NCI-H446 (cell line): ENCODE measurements around the gene SRMS.
"Not testable (repeated sequence)": the region's sequence is repeated elsewhere in the genome, so short reads cannot be mapped to it uniquely, and the experiment has no call there.

Experiments used
- DNase-seq, 2 experiments: peaks; one replicate each; lab custom pipeline; 2025; lab: John Stamatoyannopoulos, UW

Gene SRMS

DNA sequence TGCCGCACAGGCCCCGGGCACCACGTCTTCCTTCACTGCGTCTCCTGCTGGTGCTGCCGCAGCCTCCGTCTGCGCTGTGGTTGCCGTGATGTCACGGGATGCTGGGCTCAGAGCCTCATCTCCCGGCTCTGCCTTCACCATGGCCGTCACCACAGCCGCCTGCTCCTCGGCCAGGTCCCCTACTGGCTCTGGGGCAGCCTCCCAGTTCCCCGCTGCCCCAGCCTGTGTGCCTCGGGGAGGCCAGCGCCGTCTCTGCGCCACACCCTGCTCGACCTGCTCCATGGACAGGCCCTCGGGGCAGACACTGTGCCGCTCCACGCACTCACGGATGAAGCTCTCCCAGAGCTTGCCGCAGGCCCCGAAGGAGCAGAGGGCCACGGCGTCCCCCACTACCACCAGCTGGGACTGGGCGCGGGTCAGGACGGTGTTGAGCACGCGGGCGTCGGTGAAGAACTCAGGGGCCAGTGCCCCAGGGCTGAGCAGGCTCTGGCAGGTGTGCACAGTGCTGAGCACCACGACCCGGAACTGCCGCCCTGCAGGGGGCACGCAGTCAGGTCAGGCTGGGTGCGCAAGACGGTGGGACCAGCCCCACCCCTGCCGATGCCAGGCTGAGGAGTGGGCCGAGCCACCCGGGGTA, 18.3 kb upstream of the SRMS start:
- DNase-seq, result no peak

DNA sequence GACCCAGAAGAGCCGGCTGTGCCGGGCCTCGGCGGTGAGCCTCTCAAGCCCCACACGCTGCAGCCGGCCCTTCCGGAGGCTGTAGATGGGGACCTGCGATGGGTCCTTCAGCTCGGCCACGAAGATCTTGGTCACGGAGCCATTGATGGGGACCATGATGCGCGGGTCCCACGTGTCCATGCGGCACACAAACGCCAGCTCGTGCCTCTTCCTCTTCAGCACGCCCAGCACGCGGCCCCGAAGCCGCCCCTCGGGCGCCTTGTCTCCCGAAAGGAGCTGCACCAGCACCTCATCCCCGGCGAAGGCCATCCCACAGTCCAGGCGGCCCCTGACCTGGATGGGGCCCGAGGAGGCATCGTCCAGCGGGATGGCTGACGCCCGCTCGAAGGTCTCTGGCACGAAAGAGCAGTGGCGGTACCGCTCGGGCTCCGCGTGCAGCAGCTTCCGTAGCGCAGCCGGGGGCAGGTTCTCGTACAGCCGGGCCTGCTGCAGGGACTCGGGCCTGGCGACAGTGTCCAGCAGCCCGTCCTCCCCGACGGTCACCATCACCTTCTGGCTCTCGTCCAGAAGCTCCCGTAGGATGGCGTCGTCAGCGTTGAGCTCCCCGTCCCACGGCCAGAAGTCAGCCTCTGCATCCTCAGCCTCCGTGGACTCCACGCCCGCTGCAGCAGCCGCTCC, 17.6 kb upstream of the SRMS start:
- DNase-seq, result no peak

DNA sequence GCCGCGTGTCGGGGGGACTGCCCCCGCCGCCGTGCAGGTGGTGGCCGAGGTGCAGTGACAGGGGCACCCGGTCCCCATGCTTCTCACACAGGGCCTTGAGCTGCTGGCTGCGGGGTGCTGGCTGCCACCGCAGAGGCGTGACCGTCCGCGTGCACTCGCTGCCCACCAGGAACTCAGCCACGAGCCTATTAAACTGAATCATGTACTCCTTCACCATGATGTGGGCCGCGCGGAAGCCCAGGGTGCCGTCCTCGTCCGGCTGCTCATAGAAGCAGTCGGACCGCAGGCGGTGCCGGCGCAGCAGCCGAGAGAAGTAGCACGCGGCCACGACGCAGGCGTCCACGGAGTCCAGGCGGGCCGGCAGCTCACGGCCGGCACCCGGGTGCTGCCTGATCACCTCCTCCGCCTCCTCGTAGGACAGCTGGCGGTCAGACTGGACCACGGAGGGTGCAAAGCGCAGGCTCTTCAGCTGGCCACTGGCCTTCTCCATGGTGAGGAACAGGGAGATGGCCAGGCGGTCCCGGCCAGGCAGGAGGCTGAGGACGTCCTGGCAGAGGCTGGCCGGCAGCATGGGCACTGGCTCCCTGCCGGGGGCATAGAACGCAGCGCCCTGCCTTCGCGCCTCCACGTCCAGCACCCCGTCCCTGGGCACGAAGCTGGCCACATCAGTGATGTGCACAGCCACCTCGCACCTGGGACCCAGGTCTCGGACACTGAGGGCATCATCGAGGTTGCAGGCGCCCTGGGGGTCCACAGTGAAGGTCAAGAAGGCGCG, 16.7 kb upstream of the SRMS start:
- no peak for DNase-seq

DNA sequence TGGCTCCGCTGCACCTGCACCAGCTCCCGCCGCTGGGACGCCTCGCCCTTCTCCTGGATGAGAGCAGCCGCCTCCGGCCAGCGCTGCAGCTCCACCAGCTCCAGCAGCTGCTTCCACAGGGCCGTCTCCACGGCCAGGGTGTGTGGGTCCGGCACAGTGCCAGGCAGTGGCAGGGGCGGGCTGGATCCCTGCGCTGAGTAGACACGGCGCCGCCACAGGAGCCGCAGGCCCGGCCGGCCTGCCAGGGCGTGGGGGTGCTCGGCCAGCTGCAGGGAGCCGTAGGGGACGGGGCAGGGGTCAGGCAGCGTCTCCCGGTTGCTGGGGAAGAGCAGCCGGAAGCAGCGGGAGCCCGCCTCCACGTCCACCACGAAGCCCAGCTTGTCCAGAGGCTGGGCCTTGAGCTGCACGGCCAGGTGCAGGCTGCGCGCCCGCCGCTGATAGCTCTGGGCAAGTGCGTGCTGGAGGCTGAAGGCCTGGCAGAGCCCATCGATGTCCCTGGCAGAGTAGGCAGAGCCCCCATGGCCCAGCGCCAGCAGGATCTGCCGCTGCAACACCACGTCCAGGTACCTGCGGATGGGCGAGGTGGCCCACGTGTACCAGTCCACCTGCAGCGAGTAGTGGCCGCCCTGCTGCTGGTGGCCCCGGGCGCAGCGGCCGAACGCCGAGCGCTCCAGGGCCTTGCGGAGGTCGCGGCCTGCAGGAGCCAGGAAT, 15.8 kb upstream of the SRMS start:
- DNase-seq, result no peak

DNA sequence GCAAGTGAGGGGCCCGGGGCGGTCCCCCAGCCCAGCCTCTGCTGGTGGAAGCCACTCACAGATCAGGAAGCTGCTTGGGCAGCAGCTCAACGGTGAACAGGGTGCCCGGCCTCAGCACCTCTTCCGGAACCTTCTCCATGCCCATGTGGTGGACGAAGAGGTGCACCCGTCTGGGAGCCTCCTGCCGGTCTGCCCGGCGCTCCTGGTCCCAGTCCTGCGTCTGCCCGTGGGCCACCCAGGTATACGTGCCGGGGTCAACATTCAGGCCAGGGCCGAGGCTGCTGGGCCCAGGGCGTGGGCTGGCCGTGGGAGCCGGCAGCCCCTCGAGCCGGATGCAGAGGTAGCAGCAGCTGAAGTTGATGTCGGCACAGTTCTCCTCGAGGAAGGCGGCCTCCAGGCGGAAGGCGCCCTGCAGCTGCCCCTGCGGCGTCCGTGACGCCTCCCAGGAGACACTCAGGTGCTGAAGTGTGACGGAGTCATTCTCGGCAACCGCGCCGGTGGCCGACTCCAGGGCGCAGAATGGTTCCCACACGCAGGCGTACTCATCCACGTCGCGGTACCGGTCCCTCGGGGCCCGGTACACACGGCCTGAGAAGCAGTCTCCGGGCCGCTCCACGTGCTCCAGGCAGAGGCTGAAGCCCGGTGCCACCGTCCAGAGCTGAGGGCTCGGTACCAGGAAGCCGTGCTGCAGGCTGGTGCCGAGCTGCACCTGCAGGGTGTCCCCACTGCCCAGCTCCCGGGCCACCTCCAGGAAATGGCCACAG, 15.1 kb upstream of the SRMS start:
- DNase-seq, result no peak

DNA sequence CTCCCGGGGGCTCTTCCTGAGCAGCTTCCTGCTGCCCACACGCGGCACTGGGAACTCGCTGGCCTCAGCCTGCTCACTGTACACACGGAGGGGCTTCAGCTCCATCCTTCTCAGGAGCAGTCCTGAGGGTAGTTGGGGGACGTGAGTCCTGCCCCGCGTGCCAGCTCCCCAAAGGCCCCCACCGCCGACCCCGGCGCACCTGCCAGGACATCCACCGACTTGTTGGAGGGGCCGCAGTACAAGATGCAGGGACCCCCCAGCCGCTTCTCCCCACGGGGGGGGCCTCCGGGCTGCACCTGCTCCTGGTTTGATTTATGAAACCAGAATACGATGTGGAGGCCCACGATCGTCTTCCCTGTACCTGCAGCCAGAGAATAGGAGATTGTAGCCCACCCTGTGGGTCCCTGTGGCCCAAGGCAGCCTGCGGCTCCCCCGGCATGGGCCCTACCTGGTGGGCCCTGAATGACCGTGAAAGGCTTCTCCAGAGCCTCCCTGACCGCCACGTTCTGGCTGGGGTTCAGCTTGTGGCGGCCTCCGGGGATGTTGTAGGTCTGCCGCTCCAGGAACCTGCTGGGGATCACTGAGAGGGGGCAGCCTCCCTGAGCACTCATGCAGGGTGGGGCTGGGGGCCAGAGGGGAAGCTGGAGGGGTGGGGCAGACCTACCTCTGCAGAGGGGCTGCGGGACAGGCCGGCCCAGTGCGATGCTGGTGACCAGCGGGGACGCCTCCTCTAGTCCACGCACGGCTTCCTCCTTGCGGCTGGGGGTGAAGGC, 14.3 kb upstream of the SRMS start:
- no peak for DNase-seq

DNA sequence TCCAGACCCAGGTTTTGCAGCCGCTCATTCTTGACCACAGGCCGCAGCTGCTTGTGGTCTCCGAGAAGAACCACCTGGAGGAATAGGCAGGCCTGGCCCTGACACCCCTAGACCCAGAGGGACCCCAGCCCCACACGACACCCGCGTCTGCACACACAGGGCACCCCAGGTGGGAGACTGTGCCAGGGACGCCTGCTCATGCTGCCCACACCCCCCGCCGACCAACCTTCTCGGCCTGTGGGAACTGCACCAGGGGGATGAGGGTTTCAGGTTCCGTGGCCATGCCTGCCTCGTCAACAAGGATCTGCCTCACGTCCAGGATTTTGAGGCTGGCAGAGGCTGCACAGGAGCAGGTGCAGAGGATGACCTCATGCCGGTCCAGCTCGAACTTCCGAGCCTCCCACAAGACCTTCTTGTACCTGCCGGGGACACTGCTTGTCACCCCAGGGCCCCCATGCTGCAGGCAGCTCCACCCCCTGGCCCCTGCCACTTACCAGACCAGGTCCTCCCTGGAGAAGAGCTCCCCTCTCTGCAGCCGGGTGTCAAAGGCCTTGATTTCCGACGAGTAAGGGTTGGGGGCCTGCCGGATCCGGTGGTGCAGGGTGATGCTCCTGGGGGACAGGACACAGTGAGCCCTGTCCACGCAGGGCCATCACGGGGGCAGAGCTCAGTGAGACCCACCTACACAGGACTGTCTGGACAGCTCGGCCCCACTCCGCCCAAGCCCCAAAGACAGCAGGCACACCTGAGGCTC, 13.5 kb upstream of the SRMS start:
- no peak for DNase-seq

DNA sequence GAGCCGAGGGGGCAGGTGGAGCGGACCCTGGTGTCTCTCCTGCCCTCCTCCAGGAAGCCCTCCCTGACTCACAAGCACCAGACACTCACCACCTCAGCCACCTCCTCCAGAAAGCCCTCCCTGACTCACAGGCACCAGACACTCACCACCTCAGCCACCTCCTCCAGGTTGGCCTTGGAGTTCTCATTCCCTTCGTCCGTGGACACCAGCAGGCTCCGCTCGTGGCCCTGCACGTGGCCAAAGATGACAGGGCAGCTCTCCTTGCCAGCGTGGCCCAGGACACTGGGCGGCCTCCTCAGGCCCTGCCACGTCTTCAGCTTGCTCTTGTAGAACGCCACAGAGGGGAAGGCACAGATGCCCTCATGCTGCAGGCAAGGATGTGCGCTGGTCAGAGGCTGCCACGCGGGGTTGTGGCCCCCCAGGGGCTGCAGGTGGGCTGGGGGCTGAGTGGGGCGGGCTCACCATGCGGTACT, 12.8 kb upstream of the SRMS start:
- no peak for DNase-seq

DNA sequence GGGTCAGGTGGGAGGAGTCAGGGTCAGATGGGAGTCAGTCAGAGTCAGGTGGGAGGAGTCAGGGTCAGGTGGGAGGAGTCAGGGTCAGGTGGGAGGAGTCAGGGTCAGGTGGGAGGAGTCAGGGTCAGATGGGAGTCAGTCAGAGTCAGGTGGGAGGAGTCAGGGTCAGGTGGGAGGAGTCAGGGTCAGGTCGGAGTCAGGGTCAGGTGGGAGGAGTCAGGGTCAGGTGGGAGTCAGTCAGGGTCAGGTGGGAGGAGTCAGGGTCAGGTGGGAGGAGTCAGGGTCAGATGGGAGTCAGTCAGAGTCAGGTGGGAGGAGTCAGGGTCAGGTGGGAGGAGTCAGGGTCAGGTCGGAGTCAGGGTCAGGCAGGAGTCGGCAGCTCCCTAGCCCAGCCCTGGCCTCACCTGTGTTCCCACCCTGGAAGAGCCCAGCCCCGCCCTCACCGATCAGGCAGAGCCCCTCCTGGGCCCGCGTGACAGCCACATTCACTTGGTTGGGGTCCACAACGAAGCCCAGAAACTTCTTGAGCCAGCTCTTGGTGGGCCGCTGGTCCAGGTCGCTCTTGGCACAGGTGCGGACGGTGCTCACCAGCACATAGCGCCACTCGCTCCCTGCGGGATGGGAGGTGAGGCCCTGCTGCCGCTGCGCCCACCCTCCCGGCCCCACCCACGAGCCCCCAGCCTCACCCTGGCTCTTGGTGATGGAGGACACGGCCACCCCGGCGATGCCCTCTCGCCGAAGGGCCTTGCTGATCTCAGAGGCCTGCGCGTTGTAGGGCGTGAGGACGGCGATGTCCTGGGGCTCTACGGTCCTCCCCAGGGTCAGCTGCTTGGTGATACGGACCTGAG, 12.2 kb upstream of the SRMS start:
- DNase-seq, result not testable (repeated sequence)

DNA sequence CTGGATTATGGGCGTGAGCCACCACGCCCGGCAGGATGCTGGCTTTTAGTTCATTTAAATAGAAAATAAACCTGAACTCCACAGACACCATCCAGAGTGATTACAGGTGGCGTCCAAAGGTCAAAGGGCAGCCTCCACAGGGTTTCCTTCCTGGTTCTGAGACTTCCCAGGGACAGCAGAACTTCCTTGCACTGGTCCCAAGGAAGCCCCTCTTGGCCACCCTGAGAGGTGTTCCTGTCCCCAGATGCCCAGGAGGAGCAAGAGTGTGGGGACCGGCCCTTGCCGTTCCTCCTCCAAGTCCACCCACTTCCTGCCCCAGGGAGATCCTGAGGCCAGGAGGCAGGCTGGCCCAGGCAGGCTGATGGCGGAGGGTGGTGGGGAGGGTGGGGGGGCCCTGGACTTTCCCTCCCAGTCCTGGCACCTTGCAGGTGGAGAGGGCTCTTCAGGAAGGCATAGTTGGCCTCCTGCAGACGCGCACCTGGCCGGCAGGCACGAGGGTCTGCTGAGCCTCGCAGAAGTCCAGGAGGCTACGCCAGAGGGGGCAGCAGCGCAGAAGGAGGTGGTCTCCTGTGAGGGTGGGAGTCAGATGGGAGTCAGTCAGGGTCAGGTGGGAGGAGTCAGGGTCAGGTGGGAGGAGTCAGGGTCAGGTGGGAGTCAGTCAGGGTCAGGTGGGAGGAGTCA, 11.4 kb upstream of the SRMS start:
- DNase-seq, result no peak

DNA sequence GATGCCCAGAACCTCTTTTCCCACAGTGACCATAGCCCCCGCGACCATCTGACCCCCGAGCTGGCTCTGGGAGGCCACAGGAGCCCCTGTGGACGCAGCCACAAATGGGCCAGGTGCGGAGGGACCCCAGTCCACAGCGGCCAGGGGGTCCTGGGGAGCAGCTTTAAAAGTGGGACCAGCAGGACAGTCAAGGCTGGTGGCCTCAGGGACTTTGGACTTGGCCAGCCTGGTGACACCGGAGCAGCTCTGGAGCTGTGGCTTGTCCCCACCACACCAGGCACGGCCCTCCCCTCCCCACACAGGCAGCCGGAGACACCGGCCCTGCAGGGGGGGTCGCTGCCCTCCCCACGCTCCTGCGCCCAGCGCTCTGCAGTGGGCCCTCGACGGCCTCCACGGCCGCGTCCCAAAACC, 9.9 kb upstream of the SRMS start:
- DNase-seq, result no peak

DNA sequence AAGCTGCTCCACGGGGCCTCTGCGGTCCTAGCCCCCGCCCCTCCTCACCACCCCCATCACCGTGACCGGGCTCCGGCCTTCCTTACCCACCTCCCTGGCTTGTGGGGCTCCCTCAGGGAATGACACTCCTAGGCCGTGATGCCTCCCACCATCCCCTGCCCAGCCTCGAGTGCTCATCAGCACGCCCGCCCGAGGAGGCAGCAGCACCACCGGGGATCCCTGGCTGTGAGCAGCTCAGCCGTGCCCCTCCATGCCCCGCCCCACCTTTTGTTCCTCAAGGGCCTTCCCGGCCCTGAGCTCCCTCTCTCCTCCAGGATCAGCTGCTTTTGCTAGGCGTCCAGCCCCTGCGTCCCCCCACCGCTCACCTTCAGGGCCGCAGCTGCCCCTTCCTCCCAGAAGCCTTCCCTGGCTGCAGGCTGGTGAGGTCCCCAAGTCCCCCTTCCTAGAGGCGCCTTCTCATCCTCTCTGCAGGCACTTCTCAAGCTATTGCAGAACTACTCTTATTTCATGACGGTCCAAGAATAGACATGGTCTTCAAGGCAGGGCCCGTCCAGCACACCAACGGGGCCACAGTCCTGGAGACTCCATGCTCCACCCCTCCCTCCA, 9.4 kb upstream of the SRMS start:
- DNase-seq, result no peak

DNA sequence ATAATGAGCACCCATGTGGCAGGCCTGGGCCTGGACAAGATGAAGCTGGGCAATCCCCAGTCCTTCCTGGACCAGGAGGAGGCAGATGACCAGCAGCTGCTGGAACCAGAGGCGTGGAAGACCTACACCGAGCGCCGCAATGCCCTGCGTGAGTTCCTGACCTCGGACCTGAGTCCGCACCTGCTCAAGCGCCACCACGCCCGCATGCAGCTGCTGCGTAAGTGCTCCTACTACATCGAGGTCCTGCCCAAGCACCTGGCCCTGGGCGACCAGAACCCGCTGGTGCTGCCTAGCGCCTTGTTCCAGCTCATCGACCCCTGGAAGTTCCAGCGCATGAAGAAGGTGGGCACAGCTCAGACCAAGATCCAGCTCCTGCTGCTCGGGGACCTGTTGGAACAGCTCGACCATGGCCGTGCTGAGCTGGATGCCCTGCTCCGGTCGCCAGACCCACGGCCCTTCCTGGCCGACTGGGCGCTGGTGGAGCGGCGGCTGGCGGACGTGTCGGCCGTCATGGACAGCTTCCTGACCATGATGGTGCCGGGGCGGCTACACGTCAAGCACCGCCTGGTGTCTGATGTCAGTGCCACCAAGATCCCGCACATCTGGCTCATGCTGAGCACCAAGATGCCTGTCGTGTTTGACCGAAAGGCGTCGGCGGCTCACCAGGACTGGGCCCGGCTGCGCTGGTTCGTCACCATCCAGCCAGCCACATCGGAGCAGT, 8.3 kb upstream of the SRMS start:
- DNase-seq, result no peak

DNA sequence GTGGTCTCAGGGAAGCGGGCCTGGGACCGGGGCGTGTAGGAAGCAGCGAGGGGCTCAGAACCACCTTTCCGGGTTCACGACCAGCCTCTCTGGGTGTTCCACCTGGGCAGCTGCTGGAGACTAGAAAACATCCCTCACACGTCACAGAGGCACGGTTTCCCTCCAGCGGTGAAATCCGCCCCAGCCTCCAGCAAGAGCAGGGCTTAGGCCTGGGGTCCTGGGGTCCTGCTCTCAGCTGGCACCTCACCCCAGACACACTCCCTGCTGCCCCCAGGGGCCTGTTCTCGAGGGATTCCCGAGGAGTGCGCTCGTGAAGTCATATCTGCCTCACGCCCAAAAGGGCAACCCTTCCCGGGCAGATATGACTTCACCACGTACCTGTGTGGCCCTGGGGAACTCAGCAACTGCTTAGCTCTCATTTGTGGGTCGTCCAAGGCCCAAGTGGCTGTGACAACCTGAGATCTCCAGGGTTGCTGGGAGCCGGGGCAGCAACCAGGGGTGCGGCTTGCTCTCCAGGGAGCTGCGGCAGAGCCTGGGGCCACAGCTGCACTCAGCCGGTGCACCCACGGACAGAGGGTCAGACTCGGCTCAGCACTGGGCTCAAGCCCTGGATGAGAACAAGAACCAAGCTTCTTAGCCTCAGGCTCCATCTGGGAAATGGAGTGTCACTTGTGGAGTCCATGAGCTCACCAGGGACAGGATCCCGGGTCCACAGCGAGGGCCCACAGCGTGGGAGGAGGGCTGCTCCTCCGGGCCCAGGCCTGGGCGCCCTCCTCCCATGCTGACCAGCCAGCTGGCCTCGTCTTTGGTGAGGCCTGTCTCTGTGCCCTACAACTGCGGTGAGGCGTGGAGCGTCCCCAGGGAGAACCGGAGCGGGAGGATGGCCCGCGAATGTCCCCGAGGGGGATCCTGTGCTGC, 7.1 kb upstream of the SRMS start:
- DNase-seq, result no peak

DNA sequence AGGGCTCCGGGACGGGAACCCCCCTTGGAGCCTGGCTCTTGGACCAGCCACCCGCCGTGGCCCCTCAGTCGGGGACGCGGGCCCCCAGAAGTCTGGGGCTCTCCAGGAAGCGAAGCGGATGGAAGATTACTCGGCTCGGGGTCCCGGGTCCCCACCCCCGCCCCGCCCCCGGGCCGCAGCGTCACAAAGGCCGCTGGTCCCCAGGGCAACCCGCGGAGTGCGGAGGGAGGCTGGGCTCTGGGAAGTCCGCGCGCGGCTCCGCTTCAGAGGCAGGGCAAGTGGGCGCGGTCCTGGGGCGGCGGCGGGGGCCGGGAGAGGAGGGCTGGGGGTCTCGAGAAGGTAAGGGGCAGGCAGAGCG, 6.4 kb upstream of the SRMS start, which contains the start of gene FNDC11:
TSS of gene FNDC11 (plus strand) at position 227 of the 358 bp plus-strand sequence. CDS start 1,505 bp downstream, outside the sequence.
- no peak for DNase-seq

DNA sequence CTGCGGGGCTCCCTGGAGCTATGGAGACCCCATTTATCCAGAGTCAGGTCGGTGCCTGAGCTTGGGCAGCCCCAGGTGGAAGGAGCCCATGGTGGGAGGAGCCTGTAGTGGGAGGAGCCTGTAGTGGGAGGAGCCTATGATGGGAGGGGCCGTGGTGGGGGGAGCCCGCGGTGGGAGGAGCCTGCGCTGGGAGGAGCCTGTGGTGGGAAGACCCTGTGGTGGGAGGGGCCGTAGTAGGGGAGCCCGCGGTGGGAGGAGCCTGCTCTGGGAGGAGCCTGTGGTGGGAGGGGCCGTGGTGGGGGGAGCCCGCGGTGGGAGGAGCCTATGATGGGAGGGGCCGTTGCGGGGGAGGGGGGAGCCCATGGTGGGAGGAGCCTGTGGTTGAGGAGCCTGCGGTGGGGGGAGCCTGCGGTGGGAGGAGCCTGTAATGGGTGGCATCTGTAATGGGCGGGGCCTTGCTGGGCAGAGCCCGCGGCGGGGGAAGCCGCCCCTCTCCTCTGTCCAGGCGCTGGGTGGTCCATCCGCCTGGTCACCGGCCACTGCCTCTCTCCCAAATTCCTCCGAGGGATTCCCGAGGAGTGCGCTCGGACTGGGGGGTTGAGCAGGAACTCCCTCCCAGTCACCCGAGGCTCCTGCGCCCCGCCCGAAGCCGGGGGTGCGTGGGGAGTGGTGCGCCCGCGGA, 5.8 kb upstream of the SRMS start:
- peak; percentile 26 to 53 for DNase-seq
